ENCODE results near the gene GPAT3.
A peak's percentile ranks its signal among the peaks of the same experiment; 100 is the strongest.
"Not testable (repeated sequence)": the region's sequence is repeated elsewhere in the genome, so short reads cannot be mapped to it uniquely, and the experiment has no call there.

The GPAT3 gene

DNA sequence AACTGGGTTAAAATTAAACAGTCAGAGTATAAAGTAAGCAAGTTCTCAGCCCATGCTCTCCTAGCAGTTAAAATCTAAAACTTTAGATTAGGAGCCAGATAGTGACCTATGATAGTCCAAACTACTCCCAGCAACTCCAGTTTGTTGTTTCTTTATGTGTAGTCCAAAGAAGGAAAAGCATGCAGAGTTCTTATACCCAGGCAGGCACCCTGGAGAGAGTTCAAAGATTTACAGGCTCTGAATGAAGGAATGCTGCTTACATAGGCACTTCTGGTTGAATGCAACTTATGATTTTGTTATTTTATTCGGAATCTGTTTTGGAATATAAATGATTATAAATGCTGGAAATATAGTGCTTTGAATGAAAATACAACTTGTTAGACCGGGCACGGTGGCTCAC lies 67.2 kb downstream of the GPAT3 start:
- no peak for DNase-seq (ENCODE audit: low spot score)

DNA sequence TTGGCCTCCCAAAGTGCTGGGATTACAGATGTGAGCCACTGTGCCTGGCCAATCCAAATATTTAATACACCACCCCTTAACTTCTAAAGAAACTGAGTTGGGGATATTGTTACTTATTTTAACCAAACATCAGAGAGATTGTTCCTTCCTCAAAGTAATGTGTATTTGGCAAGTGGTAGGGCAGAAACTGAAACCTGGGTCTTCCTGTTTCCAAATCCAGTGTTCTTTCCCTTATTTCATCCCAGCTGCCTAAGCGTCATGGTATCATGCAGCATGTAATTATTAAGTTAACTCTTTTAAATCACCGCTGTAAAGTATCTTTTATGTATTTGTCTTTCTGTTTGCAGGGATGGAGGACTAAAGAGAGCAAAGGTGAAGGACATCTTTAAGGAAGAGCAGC lies 68.4 kb downstream of the GPAT3 start:
- no peak for DNase-seq (ENCODE audit: low spot score)

DNA sequence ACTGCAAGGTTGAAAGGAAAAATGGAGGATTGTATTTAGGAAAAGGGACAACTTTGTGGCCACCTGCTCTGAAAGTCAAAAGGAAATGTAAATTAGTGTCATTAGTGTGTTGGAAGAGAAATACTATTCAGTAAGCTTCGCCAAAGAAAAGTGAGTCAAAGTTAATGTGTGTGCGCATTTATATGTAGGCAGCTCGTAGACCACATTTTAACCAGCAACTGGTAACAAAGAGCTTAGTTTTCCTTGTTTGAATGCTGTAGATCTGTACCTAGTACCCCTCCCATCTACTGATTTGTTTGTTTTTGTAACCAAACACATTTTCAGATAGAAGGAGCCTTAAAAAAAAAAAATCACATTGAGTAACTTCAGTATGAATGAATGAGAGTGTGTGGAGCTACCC lies 69.3 kb downstream of the GPAT3 start:
- DNase-seq (ENCODE audit: low spot score) = no peak

DNA sequence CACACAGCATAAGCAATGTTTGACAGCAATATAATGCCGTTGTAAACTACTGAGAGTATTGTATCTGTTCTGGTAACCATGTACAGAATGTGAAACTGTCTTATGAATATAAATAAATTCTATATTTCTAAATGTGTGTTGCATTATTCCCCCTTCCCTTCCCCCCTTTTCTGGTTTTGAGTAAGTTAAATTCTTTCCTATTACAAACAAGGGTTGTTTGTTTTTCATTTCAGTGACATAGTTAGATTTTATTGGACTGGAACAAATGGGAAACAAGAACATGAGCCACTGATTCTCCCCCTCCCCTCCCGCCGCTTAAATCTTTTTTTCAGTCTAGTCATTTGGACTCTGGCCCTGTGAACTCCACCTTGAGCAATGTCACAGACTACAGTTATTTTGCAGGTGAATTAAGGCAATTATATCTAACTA lies 69.8 kb downstream of the GPAT3 start:
- no peak for DNase-seq (ENCODE audit: low spot score)

DNA sequence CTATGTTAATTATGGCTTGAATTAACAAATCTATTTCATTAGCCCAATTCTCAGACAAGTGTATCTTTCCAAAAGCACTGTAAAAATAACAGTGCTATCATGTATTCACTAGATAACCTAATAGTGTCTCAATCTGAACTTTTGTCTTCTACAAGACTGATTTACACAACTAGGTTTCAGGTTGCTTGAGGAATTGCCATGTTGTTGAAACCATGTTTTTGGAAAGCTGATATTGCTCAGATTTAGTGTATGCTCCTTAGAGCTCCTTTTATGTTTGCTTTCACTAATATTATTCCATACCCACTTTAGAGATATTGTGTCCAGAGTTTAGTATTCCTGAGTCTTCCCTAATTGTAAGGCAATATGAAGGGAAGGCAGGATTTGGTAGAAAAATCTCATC lies 70.6 kb downstream of the GPAT3 start:
- no peak for DNase-seq (ENCODE audit: low spot score)

DNA sequence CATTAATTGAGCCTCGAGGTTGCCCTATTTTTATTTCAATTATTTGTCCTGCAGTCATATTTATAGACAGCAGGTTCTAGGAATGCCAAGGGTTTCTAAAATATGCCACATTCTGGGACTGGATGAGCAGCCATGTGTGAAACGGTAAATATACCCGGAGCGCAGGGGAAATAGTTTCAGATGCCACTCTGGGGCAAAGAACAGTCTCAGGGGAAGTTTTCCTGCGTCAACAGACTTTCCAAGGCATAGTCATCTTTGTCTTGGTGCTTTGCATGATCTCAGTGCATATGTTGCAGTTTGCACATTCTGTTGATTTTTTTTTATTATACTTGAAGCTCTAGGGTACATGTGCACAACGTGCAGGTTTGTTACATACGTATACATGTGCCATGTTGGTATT lies 71.0 kb downstream of the GPAT3 start:
- no peak for DNase-seq (ENCODE audit: low spot score)

DNA sequence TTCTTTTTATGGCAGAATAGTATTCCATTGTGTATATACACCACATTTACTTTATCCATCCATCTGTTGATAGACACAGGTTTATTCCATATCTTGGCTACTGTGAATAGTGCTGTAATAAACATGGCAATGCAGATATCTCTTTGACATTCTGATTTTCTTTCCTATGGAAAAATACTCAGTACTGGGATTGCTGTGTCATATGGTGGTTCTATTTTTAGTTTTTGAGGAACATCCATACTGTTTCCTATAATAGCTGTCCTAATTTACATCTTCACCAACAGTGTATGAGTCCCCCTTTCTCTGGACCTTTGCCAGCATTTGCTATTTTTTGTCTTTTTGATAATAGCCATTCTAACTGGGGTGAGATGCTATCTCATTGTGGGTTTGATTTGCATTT lies 73.5 kb downstream of the GPAT3 start:
- no peak for DNase-seq (ENCODE audit: low spot score)

DNA sequence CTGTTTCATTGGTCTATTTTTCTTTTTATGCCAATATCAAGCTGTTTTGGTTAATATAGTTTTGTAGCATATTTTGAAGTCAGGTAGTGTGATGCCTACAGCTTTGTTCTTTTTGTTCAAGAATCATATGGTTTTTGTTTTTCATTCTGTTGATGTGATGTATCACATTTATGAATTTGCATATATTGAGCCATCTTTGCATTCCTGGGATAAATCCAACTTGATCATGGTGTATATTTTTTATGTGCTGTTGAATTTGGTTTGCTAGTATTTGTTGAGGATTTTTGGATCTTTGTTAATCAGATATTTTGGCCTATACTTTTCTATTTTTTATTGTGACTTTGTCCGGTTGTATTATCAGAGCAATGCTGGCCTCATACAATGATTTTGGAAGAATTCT lies 74.8 kb downstream of the GPAT3 start:
- no peak for DNase-seq (ENCODE audit: low spot score)

DNA sequence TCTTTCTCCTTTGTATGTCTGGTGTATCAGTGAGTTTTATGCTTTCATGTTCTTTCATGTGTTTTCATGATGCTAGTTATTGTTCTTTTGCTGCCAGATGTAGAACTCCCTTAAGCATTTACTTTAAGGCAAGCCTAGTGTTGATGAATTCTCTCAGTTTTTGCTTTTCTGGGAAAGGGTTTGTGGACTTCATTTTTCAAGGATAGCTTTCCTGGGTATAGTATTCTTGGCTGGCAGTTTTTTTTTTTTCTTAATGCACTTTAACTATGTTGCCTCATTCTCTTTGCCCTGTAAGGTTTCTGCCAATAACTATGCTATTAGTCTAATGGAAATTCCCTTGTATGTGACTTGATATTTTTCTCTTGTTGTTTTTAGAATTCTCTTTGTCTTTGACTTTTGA lies 77.1 kb downstream of the GPAT3 start:
- DNase-seq (ENCODE audit: low spot score) = no peak

DNA sequence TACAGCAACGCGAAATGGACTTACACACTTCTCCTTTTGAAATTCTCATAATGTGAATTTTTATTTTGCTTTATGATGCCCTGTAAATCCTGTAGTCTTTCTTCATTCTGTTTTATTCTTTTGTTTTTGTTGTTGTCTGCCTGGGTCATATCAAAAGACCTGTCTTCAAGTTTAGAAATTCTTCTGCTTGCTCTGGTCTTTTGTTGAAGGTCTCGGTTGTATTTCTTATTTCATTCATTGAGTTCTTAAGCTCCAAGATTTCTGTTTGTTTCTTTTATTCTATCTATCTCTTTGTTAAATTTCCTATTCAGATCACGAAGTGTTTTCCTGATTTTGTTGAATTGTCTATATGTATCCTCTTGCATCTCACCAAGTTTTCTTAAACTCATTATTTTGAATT lies 78.1 kb downstream of the GPAT3 start:
- DNase-seq (ENCODE audit: low spot score) = no peak

DNA sequence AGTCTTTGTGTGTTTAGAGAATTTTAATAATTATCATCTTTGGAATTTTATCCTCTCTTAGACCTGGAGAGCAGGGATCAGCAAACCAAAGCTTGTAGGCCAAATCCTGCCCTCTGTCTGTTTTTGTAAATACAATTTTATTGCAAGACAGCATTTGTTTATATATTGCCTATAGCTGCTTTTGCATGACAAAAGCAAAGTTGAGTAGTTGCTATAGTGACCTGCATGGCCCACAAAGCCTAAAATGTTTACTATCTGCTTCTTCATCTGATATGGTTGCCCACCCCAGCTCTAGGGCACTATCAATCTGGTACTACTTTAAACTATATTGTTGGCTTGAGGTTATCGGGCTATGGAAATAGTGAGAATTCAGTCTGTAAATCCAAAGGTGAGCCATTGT lies 80.3 kb downstream of the GPAT3 start:
- no peak for DNase-seq (ENCODE audit: low spot score)

DNA sequence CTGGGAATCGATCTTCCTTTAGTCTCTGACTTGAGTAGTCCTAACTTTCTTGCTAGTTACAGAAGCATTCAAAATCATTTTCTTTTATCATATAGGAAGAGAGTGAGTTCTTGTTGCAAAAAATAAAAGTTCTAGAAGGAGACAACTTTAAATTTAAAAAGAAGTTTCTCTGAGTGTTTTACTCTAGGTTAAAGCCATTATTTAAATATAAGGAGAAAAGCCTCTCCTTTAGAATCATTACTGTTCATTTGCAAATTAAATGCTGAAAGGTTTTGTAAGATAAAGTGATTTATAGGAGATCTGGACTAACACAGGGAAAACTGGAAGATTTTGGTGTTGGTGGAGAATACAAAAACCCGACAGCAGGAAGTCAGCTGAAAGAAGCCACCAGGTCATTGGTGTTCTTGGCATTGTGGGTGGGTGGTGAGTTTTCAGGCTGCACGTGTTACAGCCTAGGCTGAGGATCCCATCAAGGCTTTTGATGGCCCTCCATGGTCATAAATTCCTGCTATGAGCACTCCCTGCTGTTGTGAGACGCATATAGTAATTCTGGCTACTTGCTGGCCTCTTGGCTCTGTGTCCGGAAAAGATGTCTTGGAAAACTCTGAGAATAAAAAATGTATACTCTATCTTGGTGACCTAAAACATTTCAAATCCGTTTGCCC lies 81.6 kb downstream of the GPAT3 start:
- DNase-seq (ENCODE audit: low spot score) = no peak

DNA sequence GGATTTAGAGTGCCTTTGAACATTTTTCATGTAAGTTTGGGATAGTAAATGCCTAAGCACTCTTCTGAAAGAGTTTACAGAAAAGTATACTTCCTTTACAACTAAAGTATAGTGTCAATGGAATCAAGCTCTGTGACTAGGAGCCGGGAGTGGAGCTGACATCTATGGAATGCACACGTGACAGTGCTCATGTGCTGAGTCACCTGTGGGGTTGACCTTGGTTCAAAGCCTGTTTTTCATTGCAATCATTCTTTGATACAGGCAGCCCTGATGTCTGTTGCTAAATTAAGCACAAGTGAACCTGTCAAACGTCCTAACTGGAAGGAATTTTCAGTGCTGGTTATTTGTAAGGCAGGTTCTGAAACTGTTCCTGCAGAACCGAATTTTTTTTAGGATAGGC lies 82.5 kb downstream of the GPAT3 start:
- DNase-seq (ENCODE audit: low spot score) = no peak

DNA sequence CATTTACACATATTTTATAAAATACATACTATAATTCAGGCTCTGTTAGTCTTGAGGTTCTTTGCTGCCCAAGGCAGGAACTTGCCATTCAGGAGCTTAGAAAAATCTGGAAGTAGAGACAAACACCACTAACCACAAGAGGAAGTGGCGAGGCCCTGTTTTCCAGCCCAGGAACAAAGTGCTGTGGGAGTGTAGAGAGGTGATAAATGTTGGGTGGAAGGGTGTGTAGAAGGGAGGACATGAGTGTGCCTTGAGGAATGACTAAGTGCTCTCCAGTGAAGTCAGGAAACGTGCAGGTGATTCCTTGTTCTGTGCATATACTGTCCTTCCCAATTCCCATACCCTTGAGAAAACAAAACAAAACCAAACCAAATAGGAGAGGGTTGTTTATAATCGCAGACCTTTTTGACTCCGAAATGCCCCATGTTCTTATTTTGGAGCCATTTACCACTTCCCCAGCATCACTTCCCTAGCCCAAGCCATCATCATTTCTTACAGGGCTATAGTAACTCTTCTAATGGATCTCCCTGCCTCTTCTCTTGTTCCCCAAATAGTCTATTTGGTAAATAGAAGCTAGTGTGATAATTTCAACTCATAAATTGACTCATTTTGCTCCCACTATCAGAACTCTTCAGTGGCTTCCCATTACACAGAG lies 83.2 kb downstream of the GPAT3 start:
- DNase-seq (ENCODE audit: low spot score) = no peak

DNA sequence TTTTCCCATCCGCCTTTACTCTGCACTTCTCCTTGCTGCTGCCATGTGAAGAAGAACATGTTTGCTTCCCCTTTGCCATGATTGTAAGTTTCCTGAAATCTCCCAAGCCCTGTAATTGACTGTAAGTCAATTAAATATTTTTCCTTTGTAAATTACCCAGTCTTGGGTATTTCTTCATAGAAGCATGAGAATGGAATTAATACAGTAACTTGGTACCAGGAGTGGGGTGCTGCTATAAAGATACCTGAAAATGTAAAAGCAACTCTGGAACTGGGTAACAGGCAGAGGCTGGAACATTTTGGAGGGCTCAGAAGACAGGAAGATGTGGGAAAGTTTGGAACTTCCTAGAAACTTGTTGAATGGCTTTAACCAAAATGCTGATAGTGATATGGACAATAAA lies 86.2 kb downstream of the GPAT3 start:
- not testable (repeated sequence) for DNase-seq (ENCODE audit: low spot score)

DNA sequence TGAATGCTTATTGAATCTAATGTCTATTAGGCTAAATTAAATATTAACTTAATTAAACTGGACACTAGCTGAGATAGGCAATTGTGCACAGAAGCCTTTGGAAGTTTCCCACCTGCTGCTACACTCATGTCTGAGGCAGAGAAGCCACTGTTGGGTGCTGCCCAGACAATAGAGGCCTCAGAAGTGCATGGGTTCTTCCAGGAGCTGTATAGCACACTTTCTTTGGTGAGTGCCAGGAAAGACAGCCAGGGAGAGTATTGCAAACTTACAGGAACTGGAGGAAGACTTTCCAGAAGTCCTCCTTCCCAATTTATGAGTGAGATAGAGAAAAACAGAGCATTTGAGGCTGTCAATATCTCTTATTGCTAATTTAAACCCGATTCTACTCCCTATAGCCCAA lies 89.9 kb downstream of the GPAT3 start:
- no peak for DNase-seq (ENCODE audit: low spot score)

DNA sequence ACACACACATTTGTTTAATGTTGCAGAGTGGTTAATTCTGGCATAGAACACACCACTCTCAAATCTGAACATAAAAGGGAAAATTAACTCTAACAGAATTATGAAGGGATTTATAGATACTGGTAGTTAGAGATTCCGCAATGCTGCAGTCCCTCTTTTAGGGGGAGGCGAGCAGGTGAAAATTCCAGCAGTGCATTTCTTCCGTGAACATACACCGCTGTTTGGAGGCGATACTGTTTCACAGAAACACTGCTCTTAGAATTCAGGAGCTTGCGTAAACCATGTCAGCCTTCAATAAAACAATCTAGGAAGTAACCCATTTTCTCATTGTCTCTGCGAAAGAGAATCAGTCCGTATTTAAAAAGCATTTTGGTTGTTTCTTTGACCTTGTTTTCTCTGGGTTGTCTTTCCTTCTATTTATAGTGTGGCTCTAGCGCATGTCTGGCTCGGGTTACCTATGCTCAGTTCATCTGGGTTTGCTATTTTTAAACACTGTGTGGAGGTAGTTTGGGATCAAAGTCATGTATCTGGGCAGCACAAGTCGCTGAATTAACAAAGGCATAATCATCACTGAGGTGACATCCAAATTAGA lies 90.4 kb downstream of the GPAT3 start:
- DNase-seq (ENCODE audit: low spot score) = peak; percentile 15

DNA sequence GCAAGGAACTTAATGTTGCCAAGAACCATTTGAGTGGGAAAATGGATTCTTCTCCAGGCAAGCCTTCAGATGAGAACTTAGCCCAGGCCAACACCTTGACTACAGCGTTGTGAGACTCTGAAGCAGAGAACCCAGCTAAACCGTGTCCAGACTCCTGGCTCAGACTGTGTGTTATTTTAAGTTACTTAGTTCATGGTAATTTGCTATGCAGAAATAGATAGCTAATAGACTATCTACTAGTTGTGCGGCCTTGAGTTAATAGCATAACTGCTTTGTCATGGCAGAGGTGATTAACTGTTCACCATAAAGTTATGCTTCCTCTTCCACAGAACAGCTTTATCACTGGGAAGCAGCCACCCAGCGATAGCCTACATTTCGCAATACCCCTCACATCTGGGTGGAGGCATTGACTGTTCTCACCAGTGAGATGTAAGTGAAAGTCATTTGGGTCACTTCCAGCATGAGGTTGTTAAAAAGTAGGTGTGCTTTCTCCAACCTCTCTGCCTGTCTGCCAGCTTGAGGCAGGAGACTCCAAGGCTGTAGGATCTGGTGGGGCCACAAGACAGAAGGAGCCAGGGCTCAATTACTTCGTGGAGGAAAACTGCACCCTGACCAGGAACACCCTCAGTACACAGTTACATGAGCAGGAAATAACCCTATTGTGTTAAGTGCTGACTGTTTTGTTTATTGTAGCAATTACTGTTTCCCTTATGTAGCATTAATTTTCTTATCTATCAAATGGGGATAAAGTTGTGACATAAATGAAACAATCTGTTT lies 94.2 kb downstream of the GPAT3 start:
- DNase-seq (ENCODE audit: low spot score) = no peak

DNA sequence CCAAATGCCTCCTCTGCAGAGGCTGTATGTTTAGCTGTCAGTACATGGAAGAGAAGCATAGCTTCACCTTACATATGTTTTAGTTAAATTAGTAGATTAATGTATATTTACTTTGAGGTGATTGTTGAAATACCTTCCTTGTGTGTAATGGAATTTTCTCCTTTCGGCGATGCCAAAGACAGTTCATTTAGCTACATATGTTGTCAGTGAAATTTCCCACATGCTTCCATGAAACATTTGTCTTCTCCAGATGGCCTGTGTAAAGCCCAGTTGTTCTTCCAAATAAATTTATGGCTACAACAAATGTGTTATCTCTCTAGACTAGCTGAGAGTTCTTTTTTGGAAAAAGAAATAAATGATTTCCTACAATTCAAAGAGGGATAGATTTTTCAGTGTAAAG lies 95.2 kb downstream of the GPAT3 start:
- peak; percentile 16 for DNase-seq (ENCODE audit: low spot score)

DNA sequence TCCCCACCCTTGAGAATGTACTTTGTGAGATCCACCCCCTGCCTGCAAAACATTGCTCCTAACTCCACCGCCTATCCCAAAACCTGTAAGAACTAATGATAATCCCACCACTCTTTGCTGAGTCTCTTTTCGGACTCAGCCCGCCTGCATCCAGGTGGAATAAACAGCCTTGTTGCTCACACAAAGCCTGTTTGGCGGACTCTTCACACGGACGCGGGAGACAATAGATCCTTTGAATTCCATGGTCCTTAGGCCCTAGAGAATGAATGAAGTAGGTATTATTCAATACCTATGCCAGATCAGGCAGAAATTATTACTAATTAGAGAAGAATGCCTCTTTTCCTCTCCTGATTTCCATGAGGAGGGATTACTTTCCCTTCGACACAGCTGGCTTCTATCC lies 101.0 kb downstream of the GPAT3 start:
- no peak for DNase-seq (ENCODE audit: low spot score)

DNA sequence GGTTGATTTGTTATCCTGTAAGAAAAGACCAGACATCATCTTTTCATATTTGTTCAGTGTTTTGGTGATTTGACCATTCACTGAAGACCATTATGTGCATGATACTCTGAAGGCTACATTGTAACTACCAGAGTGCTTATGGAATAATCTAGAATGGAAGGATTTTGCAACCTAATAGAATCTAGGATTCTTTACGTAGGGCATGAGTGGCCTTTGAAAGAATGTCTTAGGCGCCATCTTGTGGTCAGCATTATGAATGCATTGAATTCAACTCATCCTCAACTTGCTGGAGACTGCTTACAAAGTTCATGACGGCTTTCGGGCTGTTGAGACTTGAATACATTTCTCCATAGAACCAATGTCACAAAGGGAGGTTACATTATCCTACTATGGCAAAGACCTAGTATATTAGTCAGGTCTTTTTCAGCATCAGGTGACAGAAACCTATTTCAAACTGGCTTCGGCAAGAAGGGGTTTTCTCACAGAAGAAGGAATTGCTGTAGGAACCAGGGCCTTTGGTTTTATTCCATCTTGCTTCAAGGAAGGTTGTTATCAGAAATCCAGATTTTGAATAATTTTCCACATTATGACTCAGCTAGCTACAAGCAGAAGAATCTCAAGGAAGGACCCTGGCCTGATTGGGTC lies 104.1 kb downstream of the GPAT3 start:
- peak; percentile 82 for DNase-seq (ENCODE audit: low spot score)

DNA sequence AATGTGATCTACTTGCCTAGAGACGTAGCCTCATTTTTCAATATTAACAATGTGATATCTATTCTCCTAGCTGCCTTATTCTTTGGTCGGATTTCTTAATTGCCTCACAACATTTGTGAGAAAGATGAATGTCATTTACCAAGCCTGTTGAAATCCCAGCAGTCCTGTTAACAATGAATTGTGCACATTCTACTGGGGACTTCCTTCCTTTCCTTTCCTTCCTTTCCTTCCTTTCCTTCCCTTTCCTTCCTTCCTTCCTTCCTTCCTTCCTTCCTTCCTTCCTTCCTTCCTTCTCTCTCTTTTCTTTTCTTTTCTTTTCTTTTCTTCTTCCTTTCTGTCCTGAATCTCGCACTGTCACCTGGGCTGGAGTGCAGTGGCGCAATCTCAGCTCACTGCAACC lies 107.1 kb downstream of the GPAT3 start:
- DNase-seq (ENCODE audit: low spot score) = no peak
